Measurements from ENCODE around the gene CACNG1.
"Not testable (repeated sequence)": the region's sequence is repeated elsewhere in the genome, so short reads cannot be mapped to it uniquely, and the experiment has no call there.

CACNG1 gene

DNA sequence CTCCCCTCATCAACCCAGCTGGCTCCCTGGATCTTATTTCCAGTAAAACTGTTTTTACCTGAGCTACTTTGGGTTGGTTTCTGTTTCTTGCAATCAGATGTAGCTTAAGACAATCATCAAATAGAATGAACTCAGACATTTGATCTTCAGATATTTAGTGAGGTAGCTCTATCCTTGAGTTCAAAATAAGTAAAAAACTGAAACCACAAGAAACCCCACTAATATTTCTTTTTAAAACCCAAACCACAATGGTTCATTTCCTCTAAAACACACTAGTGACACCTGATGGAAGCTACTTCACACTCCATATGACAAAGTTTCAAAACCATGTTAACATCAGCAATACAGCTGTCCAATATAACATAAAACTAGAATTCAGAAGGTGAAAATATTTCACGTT is 37.8 kb downstream of the CACNG1 start:
- no peak for DNase-seq

- DNase-seq, result no peak
These were observed 41.1 kb downstream of the CACNG1 start for GRCh38 chr17:67085406-67085805.

GRCh38 chr17:67088639-67089038 is 44.3 kb downstream of the CACNG1 start:
- DNase-seq, result no peak

- no peak for DNase-seq
These were observed 46.0 kb downstream of the CACNG1 start for GRCh38 chr17:67090341-67090740.

DNA sequence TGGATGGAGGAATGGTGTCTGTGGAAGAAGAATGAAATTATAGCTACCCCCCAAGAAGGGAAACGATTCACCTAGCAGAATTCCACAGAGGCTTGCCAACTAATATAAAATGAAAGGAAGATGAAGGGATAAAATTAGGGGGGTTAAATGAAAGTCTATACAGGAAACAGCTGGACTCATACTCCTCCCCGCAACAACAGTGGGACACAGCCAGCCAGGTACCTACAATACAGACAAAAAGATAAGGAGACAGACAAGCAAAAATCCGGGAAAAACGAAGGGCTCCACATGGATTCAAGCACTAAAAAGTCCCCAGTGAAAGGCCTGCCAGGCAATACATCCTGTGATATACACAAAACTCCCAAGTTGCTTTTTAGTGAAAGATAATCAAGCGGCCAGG is 47.9 kb downstream of the CACNG1 start:
- DNase-seq, result no peak

GRCh38 chr17:67092710-67093109 is 48.4 kb downstream of the CACNG1 start:
- DNase-seq, result not testable (repeated sequence)

- no peak for DNase-seq
These were observed 49.0 kb downstream of the CACNG1 start for GRCh38 chr17:67093348-67093747.

DNA sequence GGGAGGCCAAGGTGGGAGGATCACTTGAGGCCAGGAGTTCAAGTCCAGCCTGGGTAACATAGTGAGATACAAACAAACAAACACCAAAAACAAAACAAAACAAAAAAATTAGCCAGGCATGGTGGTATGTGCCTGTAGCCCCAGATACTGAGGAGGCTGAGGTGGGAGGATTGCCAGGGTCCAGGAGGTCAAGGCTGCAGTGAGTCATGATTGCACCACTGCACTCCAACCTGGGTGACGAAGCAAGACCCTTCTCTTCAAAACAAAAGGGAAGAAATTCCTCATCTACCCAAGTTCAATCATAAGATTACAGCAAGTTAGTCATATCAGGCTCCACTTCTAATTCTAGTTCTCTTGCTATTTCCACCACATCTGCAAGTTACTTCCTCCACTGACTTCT is 50.9 kb downstream of the CACNG1 start:
- not testable (repeated sequence) for DNase-seq

DNA sequence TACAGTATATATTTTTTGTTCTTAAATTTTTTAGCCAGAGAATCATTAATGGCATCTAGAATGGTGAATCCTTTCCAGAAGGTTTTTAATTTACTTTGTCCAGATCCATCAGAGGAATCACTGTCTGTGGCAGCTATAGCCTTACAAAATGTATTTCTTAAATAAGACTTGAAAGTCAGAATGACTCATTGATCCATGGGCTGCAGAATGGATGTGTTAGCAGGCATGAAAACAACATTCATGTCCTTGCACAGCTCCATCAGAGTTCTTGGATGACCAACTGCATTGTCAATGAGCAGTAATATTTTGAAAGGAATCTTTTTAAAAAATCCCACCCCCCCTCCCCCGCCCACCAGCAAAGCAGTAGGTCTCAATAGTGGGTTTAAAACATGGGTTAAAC is 51.4 kb downstream of the CACNG1 start:
- no peak for DNase-seq

GRCh38 chr17:67096609-67097008 is 52.3 kb downstream of the CACNG1 start:
- no peak for DNase-seq

GRCh38 chr17:67098006-67098405 is 53.7 kb downstream of the CACNG1 start:
- DNase-seq, result no peak

GRCh38 chr17:67104641-67105040 is 60.3 kb downstream of the CACNG1 start:
- not testable (repeated sequence) for DNase-seq

DNA sequence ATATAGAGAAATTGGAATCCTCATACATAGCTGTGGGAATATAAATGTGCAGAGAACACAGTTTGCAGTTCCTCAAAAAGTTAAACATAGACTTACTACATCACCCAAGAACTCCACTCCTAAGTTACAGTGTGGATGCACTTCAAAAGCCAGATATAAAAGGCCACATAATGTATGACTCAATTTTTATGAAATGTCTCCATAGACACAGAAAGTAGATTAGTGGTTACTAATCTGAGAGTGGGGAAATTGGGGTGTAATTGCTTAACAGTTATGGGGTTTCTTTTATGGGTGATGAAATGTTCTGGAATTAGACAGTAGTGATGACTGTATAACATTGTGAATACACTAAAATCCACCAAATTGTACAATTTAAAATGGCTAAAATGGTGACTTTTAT is 60.9 kb downstream of the CACNG1 start:
- no peak for DNase-seq

Data from NCI-H2081 treated with DMSO at 0.1 percent for 48 hours (cell line).